HCT116 (cell line): ENCODE measurements around the gene GFPT1. TPM values are rescaled to one million over a fixed set of nuclear protein-coding genes. Genes with fewer than 3 reads are reported as not detected.

Experiments used
- ATAC-seq: fragments of 200-7000 bp; cut with Tn5 transposase; 2 replicates; pipeline ENCODE4 v1.9.1; 2020; ENCODE audit warnings: mild to moderate bottlenecking, moderate library complexity
- BruUV-seq: library from RNA; stranded (reverse); fragments of 400-500 nt; replicated peaks from 2 replicates; lab custom pipeline; 2021; lab: Mats Ljungman, UMichigan
- CTCF ChIA-PET: fragments of 300-600 bp; sonication (Branson Sonifier 250); formaldehyde crosslinking; loops from one replicate; lab custom pipeline; 2021; ENCODE audit warnings: antibody characterized with exemption; lab: Charles Lee
- POLR2A ChIA-PET: fragments of 300-600, 350-600 bp; sonication (Branson Sonifier 250); formaldehyde crosslinking; loops from one replicate; lab custom pipeline; 2021; ENCODE audit warnings: antibody characterized with exemption; lab: Charles Lee
- RAD21 ChIA-PET, 2 experiments: fragments of 300-600 bp; sonication (Branson Sonifier 250); formaldehyde crosslinking; loops; one replicate each; lab custom pipeline; 2023; ENCODE audit warnings: low total read pairs in 2 of 2; ENCODE audit not compliant: uncharacterized antibody in 2 of 2, unreplicated experiment in 2 of 2, low non-redundant PET in 1 of 2; lab: Charles Lee
- DNase-seq: peaks from one replicate; pipeline ENCODE4 v3.0.0-alpha.2; 2010; ENCODE audit warnings: low read depth, low spot score
- H2AFZ ChIP-seq: fragments of 200-600 bp; shearing (Covaris generic), sonication (generic); 2 replicates; pipeline ENCODE4 v1.6.1; 2017; ENCODE audit warnings: low read depth, mixed run types, mixed read lengths, antibody characterized with exemption, low read length; ENCODE audit not compliant: poor library complexity, severe bottlenecking
- H3K27ac ChIP-seq: 2 replicates; pipeline ENCODE4 v1.5.1; 2012; ENCODE audit warnings: low read depth, low read length
- H3K27me3 ChIP-seq: fragments of 200-600 bp; sonication (generic); 2 replicates; pipeline ENCODE4 v1.6.1; 2016; ENCODE audit warnings: mixed run types, low read length, mixed read lengths; ENCODE audit not compliant: insufficient read depth
- H3K36me3 ChIP-seq, 2 experiments: fragments of 200-500 bp in 1 of 2; fragments of 200-600 bp in 1 of 2; sonication (Bioruptor generic) in 1 of 2; sonication (generic) in 1 of 2; 2 replicates each; pipeline versions ENCODE4 v1.5.1 to v1.6.1; 2014 to 2016; ENCODE audit warnings: low read length in 2 of 2, inconsistent platforms in 1 of 2, mixed read lengths in 1 of 2, mixed run types in 1 of 2; ENCODE audit not compliant: insufficient read depth in 2 of 2, control insufficient read depth in 1 of 2
- H3K4me1 ChIP-seq, 2 experiments: fragments of 200-600 bp in 1 of 2; sonication (generic) in 1 of 2; 2 replicates each; pipeline versions ENCODE4 v1.5.1 to v1.6.1; 2012 to 2017; ENCODE audit warnings: low read length in 2 of 2, inconsistent platforms in 1 of 2, mild to moderate bottlenecking in 1 of 2, mixed read lengths in 1 of 2, mixed run types in 1 of 2, moderate library complexity in 1 of 2; ENCODE audit not compliant: insufficient read depth in 2 of 2, control insufficient read depth in 1 of 2
- H3K4me2 ChIP-seq: fragments of 200-600 bp; sonication (generic); 2 replicates; pipeline ENCODE4 v1.6.1; 2017; ENCODE audit warnings: mixed run types, low read length, mixed read lengths
- H3K4me3 ChIP-seq, 2 experiments: fragments of 200-600 bp in 1 of 2; sonication (generic) in 1 of 2; replicated peaks in 1 of 2; 2 replicates each; pipeline ENCODE4 v1.5.1; 2011 to 2016; ENCODE audit warnings: low read length in 2 of 2, control low read depth in 1 of 2, low read depth in 1 of 2, mild to moderate bottlenecking in 1 of 2, mixed read lengths in 1 of 2, mixed run types in 1 of 2
- H3K79me2 ChIP-seq: fragments of 200-600 bp; sonication (generic); 2 replicates; pipeline ENCODE4 v1.6.1; 2017; ENCODE audit warnings: mild to moderate bottlenecking, mixed run types, low read length, moderate library complexity, mixed read lengths; ENCODE audit not compliant: insufficient read depth
- H3K9ac ChIP-seq: fragments of 200-600 bp; sonication (generic); 2 replicates; pipeline ENCODE4 v1.6.1; 2016; ENCODE audit warnings: low read length, mixed read lengths
- H3K9me2 ChIP-seq: fragments of 200-600 bp; sonication (generic), shearing (Covaris generic); 2 replicates; pipeline ENCODE4 v1.6.1; 2017; ENCODE audit warnings: mixed run types, mild to moderate bottlenecking, moderate library complexity; ENCODE audit not compliant: insufficient read depth
- H3K9me3 ChIP-seq, 2 experiments: fragments of 200-500 bp in 1 of 2; fragments of 200-600 bp in 1 of 2; sonication (Bioruptor generic) in 1 of 2; sonication (generic) in 1 of 2; 2 replicates each; pipeline ENCODE4 v1.6.1; 2014 to 2017; ENCODE audit warnings: low read length in 2 of 2, mixed read lengths in 2 of 2, inconsistent platforms in 1 of 2, low read depth in 1 of 2, mild to moderate bottlenecking in 1 of 2, mixed run types in 1 of 2, moderate library complexity in 1 of 2; ENCODE audit not compliant: control insufficient read depth in 1 of 2, insufficient read depth in 1 of 2
- H4K20me1 ChIP-seq: fragments of 200-600 bp; sonication (generic), shearing (Covaris generic); 2 replicates; pipeline ENCODE4 v1.6.1; 2017; ENCODE audit warnings: mixed run types, mild to moderate bottlenecking, moderate library complexity; ENCODE audit not compliant: insufficient read depth
- CBX3 ChIP-seq: IDR thresholded peaks from 2 replicates; pipeline ENCODE4 v1.6.1; 2012; ENCODE audit warnings: low read depth
- EZH2phosphoT487 ChIP-seq: fragments of 200-600 bp; IDR thresholded peaks from 2 replicates; pipeline ENCODE4 v1.6.1; 2018; ENCODE audit warnings: antibody characterized with exemption, borderline replicate concordance
- RAD21 ChIP-seq: IDR thresholded peaks from 2 replicates; pipeline ENCODE4 v1.6.1; 2012; ENCODE audit warnings: low read depth, mild to moderate bottlenecking
- TCF7L2 ChIP-seq: IDR thresholded peaks from 2 replicates; pipeline ENCODE4 v1.7.0; 2011; ENCODE audit warnings: borderline replicate concordance, inconsistent platforms; ENCODE audit not compliant: insufficient read depth, insufficient read length; ENCODE audit errors: extremely low read depth
- YY1 ChIP-seq: IDR thresholded peaks from 2 replicates; pipeline ENCODE4 v1.6.1; 2011; ENCODE audit warnings: low read length, low read depth, moderate library complexity, mild to moderate bottlenecking; ENCODE audit not compliant: insufficient replicate concordance; ENCODE audit errors: extremely low read depth
- ZFX ChIP-seq: fragments of 450-650 bp; IDR thresholded peaks from 2 replicates; pipeline ENCODE4 v1.6.1; 2017
- intact Hi-C: fragments of 100-400 bp; cut with micrococcal nuclease; formaldehyde crosslinking; loops from 2 replicates; pipeline ENCODE4 v1.10.0; 2022
- total RNA-seq: library from RNA; stranded (reverse); gene quantifications from one replicate; pipeline ENCODE4 v1.2.1, GENCODE V29; 2021; ENCODE audit not compliant: unreplicated experiment
- TF ChIP-seq, protein P1 (sequence below): IDR thresholded peaks from 2 replicates; pipeline ENCODE4 v1.6.1; 2011; ENCODE audit warnings: mild to moderate bottlenecking, low read length, moderate library complexity; ENCODE audit not compliant: insufficient replicate concordance; ENCODE audit errors: extremely low read depth
- TF ChIP-seq, protein P2 (sequence below), 3 experiments: fragments of 200-600 bp in 1 of 3; sonication (generic) in 1 of 3; IDR thresholded peaks in 2 of 3; conservative IDR thresholded peaks in 1 of 3; 2 replicates each; pipeline ENCODE4 v1.5.1; 2012 to 2017; ENCODE audit warnings: low read depth in 2 of 3, low read length in 2 of 3, antibody characterized with exemption in 1 of 3, borderline replicate concordance in 1 of 3, control low read depth in 1 of 3, mild to moderate bottlenecking in 1 of 3, mixed read lengths in 1 of 3, mixed run types in 1 of 3, moderate library complexity in 1 of 3; ENCODE audit not compliant: insufficient read depth in 1 of 3

Gene GFPT1
- total RNA-seq, 1 experiment from 2014 or later = 62.4 TPM

DNA sequence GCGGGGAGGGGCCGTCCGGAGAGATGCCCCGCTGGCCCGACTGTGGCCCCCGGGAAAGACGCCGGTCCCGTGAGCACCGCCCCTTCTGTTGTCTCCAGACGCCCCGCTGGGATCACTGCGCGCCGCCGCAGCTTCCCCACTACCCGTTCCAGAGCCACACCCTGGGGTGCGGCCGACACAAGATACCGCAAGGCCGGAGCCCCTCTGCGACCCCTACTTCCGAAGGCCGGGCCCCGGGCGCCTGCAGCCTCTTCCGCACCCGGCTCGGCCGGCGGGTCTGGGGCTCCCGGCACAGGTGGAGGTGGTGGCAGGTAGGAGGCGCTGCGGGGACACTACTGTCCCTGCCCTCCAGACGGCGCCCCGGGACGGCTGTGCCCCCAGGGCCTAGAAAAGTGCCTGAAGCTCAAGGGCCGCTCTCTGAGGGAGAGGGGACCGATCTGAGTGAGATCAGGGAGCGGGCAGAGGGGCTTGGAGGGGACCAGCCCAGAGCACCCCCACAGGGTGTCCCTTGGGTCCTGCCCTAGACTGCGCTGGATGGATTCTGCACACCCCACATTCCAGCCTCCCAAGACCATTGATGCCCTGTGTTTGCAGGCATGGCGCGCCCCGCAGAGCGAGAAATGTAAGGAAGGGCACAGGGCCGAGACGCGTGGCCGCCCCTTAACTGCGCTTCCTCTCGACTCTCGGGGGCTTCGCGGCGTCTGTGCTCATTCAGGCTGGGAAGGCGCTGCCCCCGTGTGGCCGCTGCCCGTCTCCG lies 80.0 kb downstream of the GFPT1 start:
- H3K9me2 ChIP-seq = no peaks in the 10 kb centered on the region
- peak; percentile 46; the same call in 1 of the 2 replicates for TF ChIP-seq ZFX
- TF ChIP-seq YY1 = no peak
- no peak for TF ChIP-seq EZH2phosphoT487
- TF ChIP-seq, protein P1, sequence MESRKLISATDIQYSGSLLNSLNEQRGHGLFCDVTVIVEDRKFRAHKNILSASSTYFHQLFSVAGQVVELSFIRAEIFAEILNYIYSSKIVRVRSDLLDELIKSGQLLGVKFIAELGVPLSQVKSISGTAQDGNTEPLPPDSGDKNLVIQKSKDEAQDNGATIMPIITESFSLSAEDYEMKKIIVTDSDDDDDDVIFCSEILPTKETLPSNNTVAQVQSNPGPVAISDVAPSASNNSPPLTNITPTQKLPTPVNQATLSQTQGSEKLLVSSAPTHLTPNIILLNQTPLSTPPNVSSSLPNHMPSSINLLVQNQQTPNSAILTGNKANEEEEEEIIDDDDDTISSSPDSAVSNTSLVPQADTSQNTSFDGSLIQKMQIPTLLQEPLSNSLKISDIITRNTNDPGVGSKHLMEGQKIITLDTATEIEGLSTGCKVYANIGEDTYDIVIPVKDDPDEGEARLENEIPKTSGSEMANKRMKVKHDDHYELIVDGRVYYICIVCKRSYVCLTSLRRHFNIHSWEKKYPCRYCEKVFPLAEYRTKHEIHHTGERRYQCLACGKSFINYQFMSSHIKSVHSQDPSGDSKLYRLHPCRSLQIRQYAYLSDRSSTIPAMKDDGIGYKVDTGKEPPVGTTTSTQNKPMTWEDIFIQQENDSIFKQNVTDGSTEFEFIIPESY = no peak
- TF ChIP-seq TCF7L2 = peak; percentile 77
- peak; percentile 93 for TF ChIP-seq RAD21
- no peak for TF ChIP-seq CBX3
- TF ChIP-seq, protein P2, sequence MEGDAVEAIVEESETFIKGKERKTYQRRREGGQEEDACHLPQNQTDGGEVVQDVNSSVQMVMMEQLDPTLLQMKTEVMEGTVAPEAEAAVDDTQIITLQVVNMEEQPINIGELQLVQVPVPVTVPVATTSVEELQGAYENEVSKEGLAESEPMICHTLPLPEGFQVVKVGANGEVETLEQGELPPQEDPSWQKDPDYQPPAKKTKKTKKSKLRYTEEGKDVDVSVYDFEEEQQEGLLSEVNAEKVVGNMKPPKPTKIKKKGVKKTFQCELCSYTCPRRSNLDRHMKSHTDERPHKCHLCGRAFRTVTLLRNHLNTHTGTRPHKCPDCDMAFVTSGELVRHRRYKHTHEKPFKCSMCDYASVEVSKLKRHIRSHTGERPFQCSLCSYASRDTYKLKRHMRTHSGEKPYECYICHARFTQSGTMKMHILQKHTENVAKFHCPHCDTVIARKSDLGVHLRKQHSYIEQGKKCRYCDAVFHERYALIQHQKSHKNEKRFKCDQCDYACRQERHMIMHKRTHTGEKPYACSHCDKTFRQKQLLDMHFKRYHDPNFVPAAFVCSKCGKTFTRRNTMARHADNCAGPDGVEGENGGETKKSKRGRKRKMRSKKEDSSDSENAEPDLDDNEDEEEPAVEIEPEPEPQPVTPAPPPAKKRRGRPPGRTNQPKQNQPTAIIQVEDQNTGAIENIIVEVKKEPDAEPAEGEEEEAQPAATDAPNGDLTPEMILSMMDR (IDR thresholded peaks at IDR 0.05 in 2 of 3, conservative IDR thresholded peaks at IDR 0.05 in 1 of 3; ENCODE audit: borderline replicate concordance in 1 of 3, insufficient read depth in 1 of 3, low read depth in 2 of 3, low read length in 2 of 3) = peak; percentile 74 to 99 (median 94)
- TF ChIP-seq, all 23 proteins: peak for 4
- Histone ChIP-seq H2AFZ (peak overlapping the region; percentile 85), H3K4me1 (peaks cover 4 to 12% of the 10 kb centered on the region in 2 experiments; a peak in 1 of 4 replicates), H3K79me2 (no peaks in the 10 kb centered on the region), H3K4me2 (peak overlapping the region; percentile 93), H3K4me3 (peak overlapping the region; percentile 56 to 61), H3K9me3 (peaks cover 0 to 4% of the 10 kb centered on the region in 2 experiments; a peak in 3 of 4 replicates), H3K27me3 (no peaks in the 10 kb centered on the region), H3K36me3 (no peaks in the 10 kb centered on the region), H3K27ac (peak overlapping the region; percentile 39; the same call in 1 of the 2 replicates), H3K9ac (peak overlapping the region; percentile 43), H4K20me1 (no peaks in the 10 kb centered on the region)
- RAD21 ChIA-PET = interaction anchor here in 1 of 2 experiments (0.7 kb wide), 1 partner anchor 294 kb away, joined by 3 read pairs; the partner anchor contains the start of gene ANTXR1
- peak; percentile 92 for ATAC-seq
- intact Hi-C loops = loop anchor here (1.0 to 10.0 kb wide), 4 partner anchors 281 to 832 kb away; partner anchors contain the start of gene ANTXR1
- POLR2A ChIA-PET = no interaction called here
- BruUV-seq = no TSS peak
- CTCF ChIA-PET = interaction anchor here (0.9 to 2.9 kb wide), 8 partner anchors 18 to 843 kb away, joined by 3 to 22 read pairs (median 4); no protein-coding TSS in a partner anchor
- DNase-seq = peak; percentile 33
